GM21786 (cell line): Measurements from ENCODE around the gene PRTFDC1.

Source experiments
- ATAC-seq: cut with Tn5 transposase; IDR thresholded peaks from one replicate; pipeline ENCODE4 v1.9.1; 2021; ENCODE audit not compliant: unreplicated experiment

PRTFDC1 gene

GRCh38 chr10:24882047-24882698 is 70.2 kb downstream of the PRTFDC1 start:
- peak; percentile 71 for ATAC-seq

- no peak for ATAC-seq
These were observed 72.5 kb downstream of the PRTFDC1 start for GRCh38 chr10:24879861-24880260.

- ATAC-seq, result no peak
These were observed 78.3 kb downstream of the PRTFDC1 start for GRCh38 chr10:24874133-24874532.

- ATAC-seq, result no peak
These were observed 79.1 kb downstream of the PRTFDC1 start for GRCh38 chr10:24873281-24873683.

- ATAC-seq, result no peak
These were observed 79.6 kb downstream of the PRTFDC1 start for GRCh38 chr10:24872790-24873182.

- no peak for ATAC-seq
These were observed 80.2 kb downstream of the PRTFDC1 start for GRCh38 chr10:24872049-24872789.

GRCh38 chr10:24871011-24871935 is 81.1 kb downstream of the PRTFDC1 start:
- no peak for ATAC-seq

- ATAC-seq, result no peak
These were observed 82.9 kb downstream of the PRTFDC1 start for GRCh38 chr10:24869354-24870015.

GRCh38 chr10:24866604-24867583 is 85.5 kb downstream of the PRTFDC1 start:
- no peak for ATAC-seq

GRCh38 chr10:24865783-24866182 is 86.6 kb downstream of the PRTFDC1 start:
- ATAC-seq, result no peak

- no peak for ATAC-seq
These were observed 89.8 kb downstream of the PRTFDC1 start for GRCh38 chr10:24862589-24862988.

- no peak for ATAC-seq
These were observed 93.8 kb downstream of the PRTFDC1 start for GRCh38 chr10:24858288-24859270.

- no peak for ATAC-seq
These were observed 95.2 kb downstream of the PRTFDC1 start for GRCh38 chr10:24857031-24857725.

- ATAC-seq, result no peak
These were observed 98.2 kb downstream of the PRTFDC1 start for GRCh38 chr10:24854256-24854655.

- no peak for ATAC-seq
These were observed 98.7 kb downstream of the PRTFDC1 start for GRCh38 chr10:24853661-24854060.

- no peak for ATAC-seq
These were observed 100.8 kb downstream of the PRTFDC1 start for GRCh38 chr10:24851629-24852028.

- ATAC-seq, result no peak
These were observed 101.6 kb downstream of the PRTFDC1 start for GRCh38 chr10:24850727-24851296.
